HG03097 (cell line): ENCODE measurements around the gene DEDD.

Experiments used
- ATAC-seq: cut with Tn5 transposase; IDR thresholded peaks from one replicate; pipeline ENCODE4 v1.9.1; 2021; ENCODE audit not compliant: unreplicated experiment, low FRiP score

The DEDD gene, protein sequence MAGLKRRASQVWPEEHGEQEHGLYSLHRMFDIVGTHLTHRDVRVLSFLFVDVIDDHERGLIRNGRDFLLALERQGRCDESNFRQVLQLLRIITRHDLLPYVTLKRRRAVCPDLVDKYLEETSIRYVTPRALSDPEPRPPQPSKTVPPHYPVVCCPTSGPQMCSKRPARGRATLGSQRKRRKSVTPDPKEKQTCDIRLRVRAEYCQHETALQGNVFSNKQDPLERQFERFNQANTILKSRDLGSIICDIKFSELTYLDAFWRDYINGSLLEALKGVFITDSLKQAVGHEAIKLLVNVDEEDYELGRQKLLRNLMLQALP

DNA sequence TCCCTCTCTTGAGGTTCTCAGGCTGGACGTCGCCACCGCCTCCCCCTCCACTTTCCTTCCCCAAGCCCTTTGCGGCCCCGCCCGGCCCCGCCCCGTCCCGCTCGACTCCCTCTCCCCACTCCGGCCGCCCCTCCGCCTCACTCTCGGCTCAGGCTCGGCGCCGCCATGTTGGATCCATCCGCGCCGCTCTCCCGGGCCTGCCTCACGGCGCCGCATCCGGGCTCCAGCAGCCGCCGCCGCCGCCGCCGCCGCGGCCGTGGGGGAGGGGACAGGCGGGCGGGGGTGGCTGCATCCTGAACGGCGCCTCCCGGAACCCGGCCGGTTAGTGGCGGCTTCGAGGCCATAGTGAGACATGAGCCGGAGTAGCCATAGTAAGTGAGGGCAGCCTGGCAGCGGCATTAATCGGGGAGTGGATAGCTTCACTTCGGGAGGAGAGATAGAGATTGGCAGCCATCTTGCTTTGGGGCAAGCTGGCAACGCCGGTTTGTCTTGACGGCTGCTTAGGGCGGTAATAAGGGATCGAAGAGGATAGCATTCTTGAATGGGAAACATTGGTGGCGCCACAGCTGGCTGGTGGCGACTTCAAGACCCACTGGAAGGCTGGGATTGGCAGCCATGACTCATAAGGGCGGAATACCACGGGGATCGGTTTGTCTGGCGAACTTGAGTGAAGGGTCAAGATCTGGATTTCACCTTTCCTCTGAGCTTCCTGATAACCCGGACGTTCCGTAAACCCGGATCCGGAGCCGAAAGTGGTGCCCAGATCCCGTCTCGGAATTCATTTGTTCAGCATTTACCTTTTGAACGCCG, at the start of gene DEDD:
Gene DEDD, minus strand, starts transcription at position 258 of the 810 bp plus-strand sequence. CDS start 8,205 bp downstream, outside the sequence.
- ATAC-seq, result peak; percentile 92

DNA sequence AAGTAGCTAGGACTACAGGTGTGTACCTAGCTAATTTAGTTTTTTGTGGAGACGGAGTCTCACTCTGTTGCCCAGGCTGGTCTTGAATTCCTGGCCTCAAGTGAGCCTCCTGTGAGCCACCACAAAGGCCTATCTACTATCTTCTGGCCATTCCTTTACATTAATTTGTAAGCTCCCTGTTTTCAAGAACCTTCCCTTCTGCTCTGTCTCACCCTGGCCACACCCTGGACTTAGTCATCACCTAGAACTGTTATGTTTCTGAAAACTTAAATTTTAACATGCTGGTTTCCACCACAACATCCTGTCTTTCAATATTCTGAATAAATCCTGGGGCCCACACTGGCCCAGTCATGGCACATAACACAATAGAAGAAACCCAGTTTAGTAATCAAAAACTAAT, 49.7 kb upstream of the DEDD start:
- no peak for ATAC-seq

DNA sequence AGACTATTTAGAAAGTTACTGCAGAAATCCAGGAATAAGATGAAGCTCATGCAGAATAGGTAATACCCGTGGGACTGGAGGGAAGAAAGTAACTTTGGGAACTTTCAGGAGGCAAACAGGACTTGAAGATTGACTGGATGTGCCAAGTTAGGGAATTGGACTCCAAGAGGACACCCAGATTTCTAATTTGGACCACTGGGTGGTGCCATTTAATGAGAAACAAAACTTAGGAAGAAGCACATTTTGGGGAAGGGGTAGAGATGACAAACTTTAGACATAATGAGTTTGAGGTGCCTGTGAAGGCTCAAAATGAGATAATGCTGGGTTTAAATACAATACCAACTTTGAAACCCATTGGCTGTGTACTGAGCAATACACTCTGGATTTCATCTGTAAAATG, 48.2 kb upstream of the DEDD start:
- ATAC-seq, result no peak

DNA sequence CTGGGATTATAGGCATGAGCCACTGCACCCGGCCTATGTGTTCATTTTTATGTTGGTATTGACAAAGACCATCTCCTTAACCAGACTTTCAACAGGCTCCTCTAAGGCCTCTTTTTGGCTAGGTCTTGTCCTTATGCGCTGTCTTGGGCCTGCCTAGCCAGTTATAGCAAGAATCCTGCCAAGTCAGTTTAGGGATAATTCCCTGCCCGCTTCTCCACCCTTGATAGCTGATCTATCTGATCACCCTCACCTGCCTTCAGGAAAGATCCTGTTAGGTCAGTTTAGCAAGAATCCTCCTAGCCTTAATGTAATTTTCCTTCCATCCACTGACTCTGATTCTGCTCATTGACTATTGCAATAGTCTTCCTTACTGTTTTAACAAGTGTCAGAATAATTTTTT, 47.2 kb upstream of the DEDD start:
- no peak for ATAC-seq

DNA sequence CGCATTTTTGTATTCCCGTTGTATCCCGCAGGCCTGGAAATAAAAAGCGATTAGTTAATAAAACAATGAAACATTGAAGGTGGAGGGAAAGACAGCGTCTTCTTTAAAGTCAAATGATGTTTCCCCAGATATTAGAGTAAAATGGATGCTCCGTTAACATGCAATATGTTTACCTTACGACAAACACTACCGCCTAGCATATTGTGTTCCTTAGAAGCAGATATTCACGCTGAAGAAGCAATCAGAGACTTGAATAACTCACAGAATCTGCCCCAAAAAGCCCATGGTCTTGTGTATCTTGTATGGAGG, 45.4 kb upstream of the DEDD start:
- ATAC-seq, result no peak

DNA sequence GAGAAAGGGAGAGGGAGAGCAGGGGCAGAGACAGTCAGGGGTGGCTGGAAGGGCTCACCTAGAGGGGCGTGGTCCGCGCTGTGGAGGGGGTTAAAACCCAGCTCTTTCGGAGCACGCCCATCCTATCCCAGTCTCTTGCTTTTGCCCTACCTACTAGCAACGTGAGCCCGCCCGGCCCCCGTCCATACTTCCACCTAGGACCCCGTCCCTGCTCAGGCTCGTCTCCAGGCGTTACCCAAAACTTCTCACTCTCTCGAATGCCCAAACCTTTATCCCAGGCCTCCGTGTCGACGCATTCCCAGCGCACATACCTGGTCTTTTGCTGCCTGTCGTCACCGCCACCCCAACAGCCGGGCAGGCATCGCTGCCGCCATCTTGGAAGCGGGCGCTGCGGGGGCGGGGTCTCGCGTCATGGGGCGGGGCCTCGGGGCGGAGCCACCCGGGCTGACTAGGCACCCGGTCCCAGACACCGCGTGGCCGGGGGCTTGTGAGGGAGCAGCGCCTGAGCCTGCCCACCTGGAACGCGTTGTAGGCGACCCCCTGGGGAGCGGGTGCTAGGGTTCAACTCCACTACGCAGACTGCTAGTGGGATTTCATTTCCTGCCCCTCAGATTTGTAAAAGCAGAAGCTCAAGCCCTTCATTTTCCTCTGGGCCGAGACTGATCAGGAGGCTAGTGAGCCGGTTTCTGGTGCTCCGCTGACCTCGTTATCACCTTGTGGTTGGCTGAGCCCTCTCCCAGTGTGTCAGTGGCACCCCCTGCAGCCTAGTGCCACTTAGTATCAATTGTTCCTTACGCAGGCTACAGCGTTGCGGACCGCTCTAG, 44.9 kb upstream of the DEDD start, which contains the start of gene B4GALT3:
Gene B4GALT3, minus strand, starts transcription at position 396 of the 824 bp plus-strand sequence. CDS start 1,447 bp downstream, outside the sequence.
- peak; percentile 76 for ATAC-seq

DNA sequence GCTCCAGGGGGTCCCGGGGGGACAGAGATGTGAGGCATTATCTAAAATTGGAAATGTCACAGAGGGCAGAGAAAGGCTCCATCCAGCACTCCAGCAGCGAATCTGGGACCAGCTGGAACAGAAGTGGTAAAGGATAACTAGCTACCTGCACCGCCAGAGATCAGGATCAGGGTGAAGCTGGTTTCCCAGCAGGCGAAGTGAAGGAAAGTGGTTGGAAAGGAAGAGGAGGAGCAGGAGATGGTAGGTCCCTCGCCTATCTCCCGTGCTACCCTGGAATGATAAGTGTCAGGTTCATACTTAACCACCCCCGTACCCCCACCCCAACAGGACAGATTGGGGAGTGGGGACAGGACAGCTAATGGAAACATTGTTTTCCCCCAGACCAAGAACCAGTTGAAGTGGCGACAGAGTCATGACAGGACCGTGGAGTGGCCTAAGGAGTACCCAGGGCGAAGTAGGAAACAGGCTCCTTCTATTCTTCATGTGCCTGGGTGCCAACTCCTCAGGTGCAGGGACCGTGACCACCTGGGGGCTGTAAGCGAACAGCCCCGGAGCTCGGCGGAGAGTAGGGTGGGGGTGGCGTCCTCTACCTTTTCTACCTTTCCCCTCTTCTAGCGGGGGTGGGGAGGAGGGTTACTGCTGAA, 44.1 kb upstream of the DEDD start:
- peak; percentile 14 for ATAC-seq

DNA sequence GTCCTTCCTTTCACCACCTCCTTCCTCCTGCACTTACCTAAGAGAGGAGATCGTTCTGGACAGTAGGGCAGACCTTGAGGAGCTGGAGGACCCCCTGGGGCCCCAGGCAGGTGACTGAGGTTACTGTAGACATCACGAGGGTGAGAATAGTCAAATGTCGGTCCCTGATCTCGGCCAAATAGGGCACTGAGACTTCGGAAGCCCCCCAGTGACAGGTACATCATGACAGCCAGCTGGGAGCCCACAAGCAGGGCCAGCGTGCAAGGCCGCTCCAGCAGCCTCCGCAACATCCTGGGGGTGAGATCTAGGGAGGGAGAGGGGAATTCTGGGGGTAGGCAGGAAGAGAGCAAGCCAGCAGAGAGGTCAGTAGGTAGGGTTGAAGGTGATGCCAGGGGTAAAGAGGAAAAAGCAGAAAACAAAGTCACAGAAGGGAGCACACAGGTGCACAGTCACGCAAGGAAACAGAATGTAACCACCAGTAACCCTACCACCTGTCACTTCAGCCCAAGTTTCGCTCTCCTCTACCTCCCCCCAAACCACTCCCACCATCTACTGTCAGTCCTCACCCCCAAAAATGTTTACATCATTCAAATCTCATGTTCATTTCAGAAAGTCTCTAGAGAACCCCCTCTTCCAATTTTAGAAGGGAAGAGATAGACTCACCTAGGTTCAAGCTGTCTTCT, 43.4 kb upstream of the DEDD start:
- ATAC-seq, result no peak

DNA sequence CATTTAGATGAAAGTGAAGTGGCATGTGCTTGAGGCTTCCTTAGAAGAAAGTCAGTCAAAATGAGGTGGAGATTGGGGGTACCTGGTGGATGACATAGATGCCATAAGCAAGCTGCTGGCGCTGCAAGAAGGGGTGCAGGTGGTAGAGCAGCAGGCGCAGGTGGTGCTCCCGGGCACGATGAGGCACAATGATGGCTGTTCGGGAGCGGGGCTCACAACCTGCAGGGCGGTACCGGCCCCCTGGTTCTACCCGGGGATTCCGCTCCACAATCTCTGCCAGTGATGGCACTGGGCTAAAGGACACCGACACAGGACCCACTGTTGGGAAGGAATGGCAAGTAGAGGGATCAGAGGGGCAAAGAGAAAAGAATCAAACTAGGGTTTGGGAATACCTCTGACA, 42.4 kb upstream of the DEDD start:
- no peak for ATAC-seq

DNA sequence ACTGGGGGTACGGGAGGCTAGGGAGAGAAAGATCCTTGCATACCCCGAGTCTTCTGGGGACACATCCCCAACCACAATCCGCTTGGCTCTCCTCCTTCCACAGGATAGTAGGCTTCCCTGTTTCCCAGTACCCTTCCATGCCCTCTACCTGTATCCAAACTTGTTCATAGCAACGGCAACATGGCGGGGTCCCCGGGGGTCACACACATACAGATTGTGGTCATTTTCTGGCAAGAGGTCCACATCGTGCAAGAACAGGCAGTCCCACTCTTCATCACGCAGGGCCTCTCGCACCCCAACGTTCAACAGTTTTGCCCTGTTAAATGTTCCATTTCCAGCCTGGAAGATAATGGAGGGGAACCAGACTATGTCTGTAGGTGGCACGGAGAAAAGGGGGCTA, 41.2 kb upstream of the DEDD start:
- no peak for ATAC-seq

DNA sequence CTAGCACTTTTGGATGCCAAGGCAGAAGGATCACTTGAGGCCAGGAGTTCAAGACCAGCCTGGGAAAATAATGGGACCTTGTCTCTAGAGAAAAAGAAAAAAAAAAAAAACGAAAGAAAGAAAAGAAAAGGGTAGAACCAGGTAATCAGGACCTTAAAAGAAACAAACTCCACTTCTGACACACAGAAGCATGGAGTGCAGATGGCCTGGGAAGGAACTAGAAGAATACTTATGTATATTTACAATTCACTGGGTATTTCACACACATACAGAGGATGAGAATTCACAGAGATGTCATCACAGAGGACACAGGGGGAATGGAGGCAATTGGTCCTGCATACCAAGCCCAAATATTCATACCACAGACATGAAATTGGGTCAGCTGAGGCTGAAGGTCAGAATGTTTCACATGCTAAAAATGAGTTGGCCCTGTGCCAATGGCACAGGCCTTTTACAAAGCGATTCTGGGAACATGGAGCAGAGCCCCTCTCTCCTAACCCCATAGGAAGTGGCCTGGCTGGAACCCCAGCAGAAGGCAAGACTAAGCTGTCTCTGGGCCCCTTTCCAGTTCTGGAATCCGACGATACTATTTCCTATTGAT, 40.4 kb upstream of the DEDD start:
- ATAC-seq, result no peak

DNA sequence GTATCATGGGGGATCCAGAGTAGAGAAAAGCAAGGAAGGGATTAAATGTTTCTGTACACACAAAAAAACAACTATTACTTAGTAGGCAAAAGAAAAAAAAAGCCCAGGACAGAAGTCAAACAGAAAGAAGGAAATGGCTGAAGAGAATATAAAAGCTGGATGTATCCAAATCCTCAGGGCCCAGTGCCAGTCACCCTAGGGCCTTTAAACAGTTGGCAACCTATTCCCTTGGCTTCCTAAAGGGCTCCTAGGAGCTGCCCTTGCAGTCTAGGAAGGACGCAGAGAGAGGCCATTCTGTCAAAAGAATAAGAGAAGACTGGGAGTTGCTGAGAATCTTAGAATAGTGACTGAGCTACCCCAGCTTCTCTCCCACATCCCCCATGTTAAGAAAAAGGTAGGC, 39.9 kb upstream of the DEDD start:
- no peak for ATAC-seq

DNA sequence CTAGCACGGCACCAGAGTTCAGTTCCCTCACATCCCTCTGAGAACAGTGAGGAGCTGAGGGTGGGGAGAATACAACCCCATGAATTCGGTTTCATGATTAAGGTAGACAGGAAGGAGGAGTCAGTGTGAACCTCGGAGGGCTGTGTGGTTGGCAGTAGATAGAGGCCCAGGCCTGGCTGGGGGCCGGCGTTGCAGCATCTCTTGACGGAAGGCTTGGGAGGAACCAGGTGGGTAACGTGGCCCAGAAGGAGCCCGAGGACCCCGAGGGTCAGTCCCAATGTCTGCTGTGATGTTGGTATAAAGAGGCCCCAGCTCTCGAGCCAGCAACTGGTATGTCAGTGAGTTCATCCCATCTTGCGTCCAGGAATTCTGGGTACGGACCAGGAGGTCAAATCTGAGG, 39.2 kb upstream of the DEDD start:
- ATAC-seq, result no peak

DNA sequence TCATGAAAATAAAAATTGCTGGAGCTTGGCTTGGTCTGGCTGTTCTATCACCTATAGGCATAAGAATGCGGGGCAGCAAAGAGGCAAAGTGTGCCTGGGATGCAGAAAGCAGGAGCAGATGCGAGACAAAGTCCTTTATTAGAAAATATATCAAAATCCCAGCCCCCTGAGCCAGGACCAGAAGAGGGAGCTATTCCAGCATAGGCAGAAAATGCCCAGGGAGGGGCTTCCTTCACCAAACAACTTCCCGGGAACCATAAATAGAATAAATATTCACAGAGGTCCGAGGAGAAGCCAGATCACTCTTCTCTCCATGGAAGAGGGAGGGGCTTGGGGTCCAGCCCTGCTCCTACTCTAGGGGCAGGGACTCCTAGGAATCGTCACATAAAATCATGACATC, 38.7 kb upstream of the DEDD start:
- no peak for ATAC-seq

DNA sequence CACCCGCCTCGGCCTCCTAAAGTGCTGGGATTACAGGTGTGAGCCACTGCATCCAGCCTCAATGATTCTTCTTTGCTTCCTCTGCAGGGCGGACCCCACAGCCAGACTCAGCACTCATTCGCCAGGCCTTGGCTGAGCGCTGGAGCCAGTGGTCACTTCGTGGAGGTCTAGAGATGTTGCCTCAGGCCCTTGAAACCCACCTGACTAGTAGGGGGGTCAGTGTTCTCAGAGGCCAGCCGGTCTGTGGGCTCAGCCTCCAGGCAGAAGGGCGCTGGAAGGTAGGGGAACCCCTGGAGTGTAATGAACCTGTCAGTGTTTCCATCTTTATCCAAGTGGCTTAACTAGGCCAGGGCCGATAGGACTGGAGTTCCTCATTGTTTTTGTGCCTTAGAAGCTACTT, 36.4 kb upstream of the DEDD start:
- ATAC-seq, result no peak

DNA sequence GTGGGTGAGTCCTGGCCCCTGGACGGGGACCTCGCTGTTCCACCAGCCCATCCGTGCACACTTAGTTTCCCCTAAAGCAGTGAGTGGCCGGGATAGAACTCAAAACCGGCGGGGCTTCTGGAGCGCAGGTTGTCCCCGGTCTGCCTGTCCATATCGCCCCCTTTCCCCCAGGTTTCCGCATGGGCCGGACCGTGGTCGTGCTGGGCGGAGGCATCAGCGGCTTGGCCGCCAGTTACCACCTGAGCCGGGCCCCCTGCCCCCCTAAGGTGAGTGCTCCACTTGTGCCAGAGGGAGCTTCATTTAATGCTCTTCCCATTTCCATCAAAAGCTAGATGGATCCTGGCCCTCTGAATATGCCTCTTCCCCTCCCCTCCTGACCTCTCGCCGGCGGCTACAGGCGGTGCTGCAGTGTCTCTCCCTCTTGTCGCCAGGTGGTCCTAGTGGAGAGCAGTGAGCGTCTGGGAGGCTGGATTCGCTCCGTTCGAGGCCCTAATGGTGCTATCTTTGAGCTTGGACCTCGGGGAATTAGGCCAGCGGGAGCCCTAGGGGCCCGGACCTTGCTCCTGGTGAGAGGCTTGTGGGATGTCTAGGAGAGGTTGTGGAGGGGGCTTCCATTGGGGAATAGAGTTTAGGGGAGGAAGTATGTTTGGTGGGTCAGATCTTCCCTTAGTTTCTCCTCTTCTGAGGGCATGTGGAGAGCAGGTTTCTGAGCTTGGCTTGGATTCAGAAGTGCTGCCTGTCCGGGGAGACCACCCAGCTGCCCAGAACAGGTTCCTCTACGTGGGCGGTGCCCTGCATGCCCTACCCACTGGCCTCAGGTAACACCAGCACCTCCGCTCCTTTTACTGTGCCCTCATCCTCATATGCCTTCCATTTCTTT, 34.4 kb upstream of the DEDD start:
- ATAC-seq, result no peak

DNA sequence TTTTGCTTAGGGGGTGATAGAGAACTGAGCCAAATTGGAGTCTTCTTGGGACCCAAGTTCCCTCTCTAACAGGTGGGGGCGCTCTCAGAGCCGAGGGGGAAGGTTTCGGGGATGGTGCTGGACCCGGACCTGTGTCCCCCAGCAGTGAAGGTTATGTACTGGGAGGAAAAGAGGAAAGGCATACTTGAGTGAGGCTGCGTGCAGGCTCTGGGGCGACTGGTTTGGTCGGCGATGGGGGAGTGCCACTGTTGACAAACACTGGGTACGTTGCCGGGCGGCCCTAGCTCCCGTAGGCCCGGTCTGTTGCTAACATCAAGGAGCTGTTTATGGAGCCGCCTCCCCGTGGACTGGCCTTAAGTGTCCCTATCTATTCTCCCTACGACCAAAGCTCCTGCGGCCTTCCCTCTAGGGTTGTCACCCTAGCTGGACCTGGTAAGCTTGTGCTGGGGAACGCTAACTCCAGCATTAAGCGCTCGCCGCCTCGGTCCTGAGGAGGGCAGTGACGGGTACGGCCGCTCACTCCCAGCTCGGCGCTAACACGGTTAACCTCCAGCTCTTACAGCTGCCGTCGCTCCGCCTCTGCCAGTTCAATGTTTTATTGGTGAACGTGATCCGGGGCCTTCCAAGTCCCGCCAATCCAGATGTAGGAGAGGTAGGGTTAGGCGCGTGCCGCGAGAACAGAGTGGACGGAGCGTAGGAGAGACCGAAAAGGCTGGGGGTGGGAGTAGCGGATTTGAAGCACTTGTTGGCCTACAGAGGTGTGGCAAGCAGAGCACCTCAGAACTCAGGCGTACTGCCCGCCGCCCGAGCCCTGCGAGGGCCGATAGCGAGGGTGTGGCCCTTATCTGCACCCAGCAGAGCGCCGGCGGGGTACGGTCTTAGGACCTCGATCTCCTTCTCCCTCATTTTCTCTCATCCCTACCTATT, 33.5 kb upstream of the DEDD start, which contains the start of gene PPOX:
Gene PPOX, plus strand, starts transcription at position 685 of the 927 bp plus-strand sequence. CDS start 422 bp downstream, outside the sequence.
- ATAC-seq, result peak; percentile 85
